Transverse colon (tissue), 4 donors: ENCODE data around the gene GFI1B.
A peak's percentile ranks its signal among the peaks of the same experiment; 100 is the strongest.

Experiments used
- CTCF ChIP-seq, 5 experiments: fragments of 200-600 bp in 3 of 5; fragments of 450-650 bp in 2 of 5; sonication (generic) in 3 of 5; IDR thresholded peaks; 1 replicate in 2 of 5; 2 replicates in 3 of 5; pipeline ENCODE4 v1.5.1; 2016 to 2017; ENCODE audit warnings: antibody characterized with exemption in 5 of 5, inconsistent platforms in 3 of 5, mild to moderate bottlenecking in 2 of 5, moderate library complexity in 1 of 5
- EP300 ChIP-seq: sonication (generic); formaldehyde crosslinking; IDR thresholded peaks from one replicate; pipeline ENCODE4 v1.6.1; 2017; ENCODE audit warnings: antibody characterized with exemption, low read depth
- POLR2A ChIP-seq: fragments of 450-650 bp; IDR thresholded peaks from one replicate; pipeline ENCODE4 v1.6.1; 2016; ENCODE audit warnings: antibody characterized with exemption, mild to moderate bottlenecking, moderate library complexity
- POLR2AphosphoS5 ChIP-seq, 3 donors: sonication (generic); formaldehyde crosslinking; IDR thresholded peaks; one replicate each; pipeline ENCODE4 v1.6.1; 2016; ENCODE audit warnings: antibody characterized with exemption in 3 of 3

DNA sequence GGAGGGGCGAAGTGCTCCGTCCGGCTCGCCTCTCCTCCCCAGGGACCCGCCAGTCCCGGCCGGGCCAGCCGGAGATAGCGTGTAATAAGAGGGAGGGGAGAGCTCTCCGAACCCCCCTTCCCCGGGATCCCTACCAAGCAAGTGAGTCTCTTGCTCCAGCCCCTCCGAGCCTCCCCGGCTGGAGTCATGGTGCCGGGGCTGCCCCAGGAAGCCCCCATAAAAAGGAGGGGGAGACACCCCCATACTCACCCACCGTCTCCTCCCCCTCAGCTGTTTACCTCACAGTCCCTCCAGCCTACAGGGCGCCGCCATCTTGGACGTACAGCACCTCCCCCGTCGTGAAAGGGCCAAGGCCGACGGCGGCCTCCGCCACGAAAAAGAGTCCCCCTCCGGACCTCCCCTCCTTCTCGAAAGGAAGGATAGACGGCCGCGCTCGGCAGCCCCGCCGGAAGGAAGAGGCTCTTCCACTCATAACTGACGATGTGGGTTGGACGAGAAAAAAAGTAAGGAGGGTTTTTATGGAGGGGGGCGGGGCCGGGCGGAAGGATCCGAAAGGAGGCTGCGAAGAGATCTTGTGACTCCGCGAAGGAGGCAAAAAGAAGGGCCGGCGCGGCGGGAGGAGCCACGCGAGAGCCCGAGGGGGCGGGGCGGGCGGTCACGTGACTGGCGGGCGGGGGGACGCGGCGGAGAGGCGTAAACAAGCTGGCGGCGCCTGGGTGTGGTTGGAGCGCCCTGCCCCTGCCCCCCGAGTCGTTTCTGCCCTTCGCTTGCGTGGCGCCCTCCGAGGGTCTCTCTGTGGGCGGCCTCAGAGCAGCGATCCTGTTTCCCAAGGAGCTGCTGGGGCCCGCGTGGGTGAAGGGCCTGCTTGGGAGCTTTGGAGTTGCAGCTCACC, 34.0 kb upstream of the GFI1B start, which contains the start of gene TSC1:
- peak in 1 of 5 experiments; percentile 10 for TF ChIP-seq CTCF (IDR thresholded peaks at IDR 0.05)
- peak; percentile 69 for TF ChIP-seq POLR2A
- TF ChIP-seq POLR2AphosphoS5 (IDR thresholded peaks at IDR 0.05), result peak; percentile 59 to 70 (median 65)
- TF ChIP-seq EP300, result peak; percentile 47
